Measurements from ENCODE around the gene SEMA3F.
"Not testable (repeated sequence)": the region's sequence is repeated elsewhere in the genome, so short reads cannot be mapped to it uniquely, and the experiment has no call there.

The SEMA3F gene

DNA sequence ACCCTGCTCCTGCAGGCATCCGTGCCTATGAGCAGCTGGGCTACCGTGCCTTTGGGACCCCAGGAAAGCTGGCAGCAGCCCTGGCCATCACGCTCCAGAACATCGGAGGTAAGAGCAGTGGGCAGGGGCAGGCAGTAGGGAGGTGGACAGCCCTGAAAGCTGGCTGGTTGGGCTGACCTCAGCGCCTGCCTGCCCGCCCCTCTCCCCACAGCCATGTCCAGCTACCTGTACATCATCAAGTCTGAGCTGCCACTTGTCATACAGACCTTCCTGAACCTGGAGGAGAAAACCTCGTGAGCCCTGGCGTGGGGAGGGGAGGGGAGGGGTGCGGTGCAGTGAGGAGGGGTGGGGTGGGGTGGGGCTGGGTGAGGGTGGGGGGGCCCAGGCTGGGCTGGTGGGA is 60.4 kb downstream of the SEMA3F start:
- no peak for DNase-seq

DNA sequence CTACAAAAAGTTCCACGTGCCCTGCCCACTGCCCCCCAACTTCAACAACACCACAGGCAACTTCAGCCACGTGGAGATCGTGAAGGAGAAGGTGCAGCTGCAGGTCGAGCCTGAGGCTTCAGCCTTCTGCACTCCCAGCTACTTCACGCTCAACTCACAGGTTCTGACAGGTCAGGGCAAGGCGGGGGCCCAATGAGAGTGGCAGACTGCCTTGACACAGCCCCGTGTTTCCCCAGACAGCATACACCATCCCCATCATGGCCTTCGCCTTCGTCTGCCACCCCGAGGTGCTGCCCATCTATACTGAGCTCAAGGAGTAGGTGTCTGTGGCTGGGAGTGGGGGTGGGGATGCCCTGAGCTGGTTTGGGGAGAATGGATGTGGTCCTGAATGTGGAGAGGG is 62.6 kb downstream of the SEMA3F start:
- DNase-seq = no peak

DNA sequence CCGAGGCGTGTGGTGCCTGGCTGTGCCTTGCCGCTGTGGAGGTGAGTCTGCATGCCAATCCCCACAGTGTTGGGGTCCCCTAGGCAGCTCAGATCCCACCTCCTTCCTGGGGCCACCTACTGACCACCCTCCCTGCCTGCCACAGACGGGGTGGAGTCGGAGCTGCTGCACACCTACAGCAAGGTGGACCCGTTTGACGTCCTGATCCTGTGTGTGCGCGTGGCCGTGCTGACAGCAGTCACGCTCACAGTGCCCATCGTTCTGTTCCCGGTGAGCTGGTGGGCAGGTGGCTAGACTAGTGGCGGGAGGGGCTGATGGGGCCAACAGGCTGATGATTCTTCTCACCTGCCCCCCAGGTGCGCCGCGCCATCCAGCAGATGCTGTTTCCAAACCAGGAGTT is 63.3 kb downstream of the SEMA3F start:
- DNase-seq = no peak

DNA sequence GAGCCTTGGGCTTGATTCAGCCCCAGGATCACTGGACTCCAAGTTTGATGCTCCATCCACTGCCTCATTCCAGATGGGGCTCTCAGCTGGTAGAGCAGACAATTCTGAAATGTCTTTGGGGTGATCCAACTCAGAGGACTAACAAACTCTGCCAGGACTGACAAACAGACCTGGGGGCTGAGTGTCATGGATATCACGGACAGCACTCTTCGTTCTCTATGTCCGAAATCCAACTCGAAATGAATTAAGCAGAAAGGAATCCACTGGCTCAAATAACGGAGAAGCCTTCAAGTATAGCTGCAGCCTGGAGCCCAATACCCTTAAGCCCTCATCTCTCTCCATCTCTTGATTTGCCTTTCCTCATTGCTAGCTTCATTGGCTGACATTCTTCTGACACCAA is 64.2 kb downstream of the SEMA3F start:
- no peak for DNase-seq

DNA sequence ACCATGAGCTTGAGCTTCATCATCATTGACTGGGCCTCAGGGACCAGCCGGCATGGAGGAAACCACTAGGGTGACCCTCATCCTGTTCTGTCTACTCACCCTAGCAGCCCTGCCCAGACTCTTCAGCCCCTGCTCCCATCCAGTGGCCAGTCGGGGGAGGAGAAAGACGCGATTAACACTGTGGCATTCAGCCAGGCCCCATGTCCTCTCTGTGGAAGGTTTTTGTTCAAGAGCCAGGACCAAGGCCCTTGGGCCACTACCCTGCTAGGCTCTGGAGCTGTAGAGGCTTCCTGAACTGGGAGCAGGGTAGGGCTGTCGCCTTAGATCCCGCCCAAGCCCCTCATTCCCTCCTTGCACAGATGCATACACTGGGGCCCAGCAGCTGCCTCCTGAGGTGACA is 65.0 kb downstream of the SEMA3F start:
- no peak for DNase-seq

DNA sequence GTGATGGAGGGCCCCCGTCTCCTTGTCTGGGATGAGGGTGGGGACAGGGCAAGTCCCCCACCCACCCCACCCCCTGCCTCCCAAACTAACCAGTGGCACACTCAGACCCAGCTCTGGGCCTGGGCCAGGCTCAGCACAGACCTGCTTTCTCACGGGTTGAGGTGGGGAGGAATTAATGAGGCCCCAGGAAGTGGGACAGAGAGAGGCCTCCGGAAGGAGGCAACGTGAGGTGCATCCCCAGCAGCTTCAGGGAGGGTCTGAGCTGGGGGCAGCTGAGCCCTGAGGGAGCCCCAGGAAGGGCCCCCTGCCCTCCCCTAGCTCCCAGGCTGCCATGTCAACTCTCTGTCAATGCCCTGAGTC is 65.9 kb downstream of the SEMA3F start:
- no peak for DNase-seq

DNA sequence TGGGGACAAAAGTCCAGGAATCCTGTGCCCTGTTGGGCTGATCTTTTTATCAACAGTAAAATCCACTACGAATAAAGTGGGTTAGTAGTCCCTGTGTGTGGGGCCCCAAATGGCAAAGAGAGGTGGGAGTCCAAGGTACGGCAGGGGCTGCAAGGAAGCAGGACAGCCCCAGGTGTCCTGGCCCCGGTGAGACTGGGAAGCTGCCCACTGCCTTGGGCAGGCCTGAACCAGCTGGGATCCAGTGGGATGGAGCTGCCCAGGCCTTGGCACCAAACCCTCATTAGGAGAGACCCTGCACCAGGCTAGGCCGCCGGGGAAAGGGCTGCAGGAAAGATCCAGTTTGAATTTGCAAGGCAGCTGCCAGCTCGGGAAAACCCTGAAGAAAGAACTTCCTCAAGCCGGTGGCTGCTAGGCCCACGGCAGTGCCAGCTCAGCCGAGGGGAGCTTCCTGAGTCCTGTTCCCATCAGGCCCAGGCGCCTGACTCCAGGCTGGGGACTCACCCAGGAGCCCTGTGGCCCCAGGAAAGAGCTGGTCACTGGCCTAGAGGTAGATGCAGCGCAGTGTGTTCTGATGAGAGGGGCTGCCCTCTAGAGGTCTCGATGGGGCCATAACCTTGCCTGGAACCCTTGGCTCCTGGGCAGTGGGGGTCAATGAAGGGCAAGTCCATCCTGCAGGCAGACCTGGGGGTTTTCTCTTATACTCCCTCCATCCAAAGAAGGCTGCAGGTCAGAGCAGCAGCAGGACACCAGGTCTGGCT is 66.5 kb downstream of the SEMA3F start:
- DNase-seq = peak; percentile 41

DNA sequence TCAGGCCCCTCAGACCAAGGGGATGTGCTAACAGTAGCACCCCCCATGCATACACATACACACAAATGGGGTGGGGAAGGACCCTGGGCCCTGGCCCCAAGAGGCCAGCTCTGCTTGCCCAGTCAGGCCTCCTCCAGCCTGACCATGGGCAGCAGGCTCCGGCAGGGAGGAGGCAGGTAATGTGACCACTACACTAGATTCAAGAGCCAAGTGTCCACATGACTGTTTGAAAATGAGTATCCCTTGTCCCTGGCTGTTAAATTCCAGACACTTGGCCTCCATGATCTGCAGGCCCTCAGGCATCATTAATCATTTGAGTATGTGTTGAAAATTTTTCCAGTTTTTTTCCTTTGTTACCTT is 67.0 kb downstream of the SEMA3F start:
- DNase-seq = no peak

DNA sequence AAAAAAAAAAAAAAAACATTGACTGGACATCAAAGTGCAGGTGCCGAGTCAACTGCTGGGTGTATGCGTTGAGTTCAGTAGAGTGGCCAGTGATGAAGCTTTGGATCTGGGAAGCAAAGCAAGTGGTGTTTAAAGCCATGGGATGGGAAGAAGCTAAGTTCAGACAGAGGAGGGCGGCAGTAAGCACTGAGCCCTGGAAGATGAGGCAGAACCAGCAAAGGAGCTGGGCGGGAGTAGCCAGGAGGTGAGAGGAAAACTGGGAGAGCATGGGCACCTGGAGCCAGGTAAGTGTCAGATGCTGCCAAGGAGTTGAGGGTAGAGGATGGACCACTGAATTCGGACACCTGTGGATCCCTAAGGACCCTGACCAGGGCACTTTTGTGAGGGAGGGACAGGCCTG is 69.5 kb downstream of the SEMA3F start:
- DNase-seq = no peak

DNA sequence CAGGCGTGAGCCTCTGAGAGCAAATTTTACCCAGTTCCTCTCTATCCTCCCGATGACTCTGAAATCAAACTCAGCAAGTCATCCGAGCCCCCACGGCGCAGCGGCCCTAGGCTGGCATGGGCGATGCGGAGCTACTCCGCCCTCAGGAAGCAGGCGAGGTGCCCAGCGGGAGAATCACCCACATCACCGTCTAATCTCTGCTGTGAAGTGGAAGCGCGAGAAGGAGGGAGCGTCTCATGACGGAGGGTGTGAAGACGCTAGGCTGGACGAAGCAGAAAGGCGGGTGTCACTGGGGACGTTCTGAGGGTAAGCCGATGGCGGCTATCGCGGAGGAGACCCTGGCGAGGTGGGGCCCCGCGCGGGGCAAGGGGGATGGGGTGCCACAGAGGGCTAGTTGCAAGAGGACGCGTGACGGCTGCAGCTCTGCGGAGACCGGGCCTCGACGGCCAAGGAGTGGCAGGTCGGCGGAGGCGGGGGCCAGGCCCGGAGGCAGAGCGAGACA is 71.8 kb downstream of the SEMA3F start:
- peak; percentile 67 for DNase-seq

DNA sequence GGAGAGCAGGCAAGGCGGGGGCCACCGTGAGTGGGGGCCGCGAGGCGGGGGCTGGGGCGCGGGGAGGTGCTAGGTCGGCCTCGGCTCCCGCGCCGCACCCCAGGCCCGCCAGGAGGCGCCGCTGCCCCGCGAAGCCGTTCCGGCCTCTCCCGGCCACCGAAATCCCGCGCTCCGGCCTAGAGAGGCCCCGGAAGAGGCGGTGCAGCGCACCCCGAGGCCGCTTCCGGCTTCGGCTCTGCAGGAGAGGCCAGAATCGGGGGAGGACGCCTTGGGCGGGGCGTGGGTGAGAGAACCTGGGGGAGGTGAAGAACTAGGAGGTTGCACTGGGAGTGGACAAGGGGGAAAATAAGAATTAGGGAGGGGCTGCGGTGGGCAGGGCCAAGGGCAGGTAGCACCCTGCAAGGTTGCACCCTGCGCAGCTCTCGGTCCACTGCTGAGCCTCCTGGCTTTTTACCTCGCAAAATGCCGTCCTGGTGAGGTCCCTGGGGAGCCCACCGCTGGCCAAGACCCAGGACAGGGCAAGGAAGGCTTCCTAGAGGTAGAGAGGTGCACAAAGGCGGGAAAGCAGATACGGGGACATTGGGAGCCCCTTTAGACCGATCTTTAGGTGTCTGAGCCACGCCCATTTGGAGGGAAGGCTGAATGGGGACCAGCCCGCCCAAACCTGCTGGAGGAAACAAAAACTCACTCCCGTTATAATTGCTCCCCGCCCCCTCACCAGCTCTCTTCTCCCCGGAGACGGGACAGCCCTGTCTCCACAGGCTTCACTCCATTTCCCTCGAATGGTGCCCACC is 72.5 kb downstream of the SEMA3F start:
- DNase-seq = peak; percentile 97

DNA sequence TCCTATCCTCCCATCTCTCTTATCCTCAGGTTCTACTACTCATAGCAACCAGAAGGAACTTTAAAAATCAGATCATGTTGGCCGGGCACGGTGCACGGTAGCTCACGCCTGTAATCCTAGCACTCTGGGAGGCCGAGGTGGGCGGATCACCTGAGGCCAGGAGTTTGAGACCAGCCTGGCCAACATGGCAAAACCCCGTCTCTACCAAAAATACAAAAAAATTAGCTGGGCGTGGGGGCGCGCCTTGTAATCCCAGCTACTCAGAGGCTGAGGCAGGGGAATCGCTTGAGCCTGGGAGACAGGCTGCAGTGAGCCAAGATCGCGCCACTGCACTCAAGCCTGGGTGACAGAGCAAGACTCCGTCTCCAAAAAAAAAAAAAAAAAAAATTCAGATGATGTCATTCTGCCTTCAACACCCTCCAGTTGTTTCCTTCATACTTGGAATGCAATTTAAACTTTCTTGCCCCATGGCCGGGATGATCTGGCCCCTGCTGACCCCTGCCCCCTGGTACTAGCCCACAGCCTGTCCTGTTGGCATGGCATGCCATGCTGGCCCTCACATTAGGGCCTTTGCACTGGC is 73.2 kb downstream of the SEMA3F start:
- DNase-seq = not testable (repeated sequence)

DNA sequence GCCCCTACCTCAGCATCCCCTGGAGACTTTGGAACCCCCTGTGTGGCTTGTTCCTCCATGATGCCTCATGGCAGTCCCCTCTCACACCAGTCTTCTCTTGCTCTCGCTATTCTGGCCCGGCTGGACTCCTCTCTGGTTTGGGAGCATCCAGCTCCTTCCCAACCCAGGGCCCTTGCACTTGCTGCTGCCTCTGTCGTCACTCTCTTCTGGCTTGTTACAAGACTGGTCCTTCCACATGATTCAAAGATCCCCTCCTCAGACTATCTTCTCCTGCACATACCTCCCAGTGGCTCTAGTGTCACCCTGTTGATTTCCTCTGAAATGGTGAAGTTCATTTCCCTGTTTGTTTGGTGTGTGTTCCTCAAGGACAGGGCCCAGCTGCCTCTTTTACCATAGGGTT is 74.4 kb downstream of the SEMA3F start:
- DNase-seq = no peak

DNA sequence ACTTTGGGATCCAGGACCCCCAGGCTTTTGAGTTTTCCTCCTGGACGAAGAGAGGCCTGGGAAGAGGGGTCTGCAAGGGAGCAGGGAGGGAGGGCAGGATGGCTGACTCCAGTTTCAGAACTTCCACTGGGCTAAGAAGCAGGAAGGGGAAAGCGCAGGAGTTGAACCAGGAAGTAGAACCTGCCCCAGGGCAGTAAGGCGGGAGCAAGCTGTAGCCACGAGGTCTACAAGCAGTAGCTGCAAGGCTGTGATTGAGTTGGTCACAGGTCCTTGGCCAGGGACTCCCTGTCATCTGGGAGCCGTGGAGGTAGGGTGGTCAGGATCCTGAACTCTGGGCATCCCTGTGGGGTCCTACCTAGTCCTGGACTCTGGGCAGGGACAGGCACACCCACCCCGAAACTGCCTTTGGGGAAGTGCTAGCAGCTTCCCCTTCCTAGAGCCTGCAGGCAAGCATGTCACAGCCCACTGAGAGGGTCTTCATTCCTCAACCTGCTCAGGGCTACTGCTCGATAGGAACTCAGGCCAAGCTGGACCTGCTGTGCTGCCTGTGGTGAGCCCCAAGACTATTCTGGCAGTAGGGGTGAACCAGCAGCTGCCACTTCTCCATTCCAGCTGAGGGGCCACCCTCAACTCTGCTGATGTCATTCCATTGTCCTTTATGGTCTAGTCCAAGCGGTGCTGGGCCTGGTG is 75.1 kb downstream of the SEMA3F start:
- no peak for DNase-seq

DNA sequence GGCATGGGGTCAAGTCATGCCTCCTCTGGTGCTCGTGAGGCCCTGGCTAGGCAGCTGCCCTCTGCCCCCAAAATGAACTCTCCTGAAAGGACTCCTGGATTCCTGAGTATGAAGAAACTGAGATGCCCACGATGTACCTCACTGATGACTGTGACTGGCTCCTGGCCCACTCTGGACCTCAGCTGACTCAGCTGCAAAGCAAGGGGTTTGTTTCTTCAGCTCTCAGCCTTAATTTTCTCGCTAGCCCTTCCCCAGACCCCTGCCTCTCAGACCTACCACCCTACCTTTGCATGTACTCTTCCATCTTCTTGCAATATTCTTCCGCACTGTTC is 75.6 kb downstream of the SEMA3F start:
- DNase-seq = no peak

DNA sequence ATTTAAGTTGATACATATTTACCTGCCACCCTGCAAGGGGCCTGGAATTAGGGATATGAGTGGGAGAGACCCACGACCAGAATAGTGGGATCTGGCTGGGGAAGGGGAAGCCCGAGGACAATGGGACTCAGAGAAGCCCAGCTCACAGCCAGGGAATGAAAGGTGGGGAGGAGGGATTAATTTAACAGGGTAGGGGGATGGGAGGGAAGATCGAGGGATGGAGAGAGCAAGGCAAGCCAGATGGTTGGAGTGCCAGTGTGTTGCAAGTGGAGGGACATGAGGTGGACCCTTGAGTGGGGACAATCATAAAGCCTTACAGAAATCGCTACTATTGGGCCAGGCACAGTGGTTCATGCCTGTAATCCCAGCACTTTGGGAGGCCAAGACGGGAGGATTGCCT is 76.5 kb downstream of the SEMA3F start:
- DNase-seq = no peak

DNA sequence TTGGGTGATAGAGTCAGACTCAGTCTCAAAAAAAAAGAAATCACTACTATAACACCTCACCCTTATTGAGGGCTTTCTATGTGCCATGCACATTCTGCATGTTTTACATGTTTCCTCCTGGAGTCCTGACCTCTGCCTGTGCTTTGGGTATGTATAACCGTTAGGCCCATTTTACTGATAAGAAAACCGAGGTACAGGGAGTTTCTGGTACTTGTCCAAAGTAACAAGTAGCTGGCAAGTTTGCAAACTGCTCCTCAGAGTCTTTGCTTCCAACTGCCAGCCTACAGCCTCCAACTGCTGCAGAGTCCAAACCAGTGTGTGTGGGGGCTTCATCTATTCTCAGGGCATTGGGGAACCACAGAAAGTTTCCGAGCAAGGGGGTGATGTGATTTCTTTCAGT is 77.2 kb downstream of the SEMA3F start:
- no peak for DNase-seq

DNA sequence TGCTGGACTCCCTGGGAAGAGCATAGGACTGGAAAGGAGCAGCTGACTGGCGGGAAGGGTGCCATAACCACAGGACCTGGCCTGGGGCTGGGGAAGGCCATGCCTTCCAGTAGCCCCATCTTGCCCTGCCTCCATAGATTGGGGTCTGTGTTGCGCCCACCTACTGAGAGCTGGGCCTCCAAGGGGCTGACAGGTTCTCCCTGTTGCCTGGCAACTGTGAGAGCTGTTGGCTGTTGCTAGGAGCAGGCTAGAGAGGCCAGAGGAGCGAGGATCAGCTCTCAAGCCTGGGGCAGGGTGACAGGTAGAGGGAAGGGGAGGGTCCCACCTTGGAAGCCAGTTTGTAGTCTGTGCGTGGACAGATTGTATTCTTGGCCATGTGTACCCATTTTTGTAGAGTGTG is 78.1 kb downstream of the SEMA3F start:
- no peak for DNase-seq

DNA sequence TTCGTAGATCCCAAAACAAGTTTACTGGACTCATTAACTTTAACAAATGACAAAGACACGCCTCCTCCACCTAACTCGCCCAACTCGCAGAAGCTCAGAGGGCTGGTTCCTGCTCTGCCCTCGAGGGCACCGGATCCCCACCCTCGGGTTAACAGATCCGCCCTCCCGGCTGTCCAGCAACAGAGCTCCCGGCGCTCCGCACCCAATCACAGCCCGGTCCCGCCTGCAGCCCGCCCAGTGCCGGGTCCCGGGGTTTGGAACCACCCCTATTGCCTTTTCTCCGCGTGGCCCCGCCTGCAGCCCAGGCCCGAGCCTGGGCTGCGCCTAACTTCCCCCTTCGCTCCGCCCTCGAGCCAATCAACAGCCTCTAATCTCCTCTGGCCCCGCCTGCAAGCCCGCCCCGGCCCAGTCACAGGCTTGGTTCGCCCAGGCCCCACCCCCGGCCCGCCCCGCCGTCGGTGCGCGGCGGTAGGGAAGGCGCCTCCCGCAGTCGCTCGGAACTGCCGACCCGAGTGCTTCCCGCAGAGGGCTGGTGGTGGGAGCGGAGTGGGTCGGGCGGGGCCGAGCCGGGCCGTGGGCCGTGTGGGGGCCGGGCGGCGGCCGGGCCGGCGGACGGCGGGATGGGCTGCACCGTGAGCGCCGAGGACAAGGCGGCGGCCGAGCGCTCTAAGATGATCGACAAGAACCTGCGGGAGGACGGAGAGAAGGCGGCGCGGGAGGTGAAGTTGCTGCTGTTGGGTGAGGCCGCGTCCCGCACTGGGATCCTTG is 80.8 kb downstream of the SEMA3F start, which contains the start of gene GNAI2:
Gene GNAI2, plus strand, starts transcription at position 489 of the 768 bp plus-strand sequence. Its CDS starts 132 bp downstream, at position 621.
- peak; percentile 99 for DNase-seq

DNA sequence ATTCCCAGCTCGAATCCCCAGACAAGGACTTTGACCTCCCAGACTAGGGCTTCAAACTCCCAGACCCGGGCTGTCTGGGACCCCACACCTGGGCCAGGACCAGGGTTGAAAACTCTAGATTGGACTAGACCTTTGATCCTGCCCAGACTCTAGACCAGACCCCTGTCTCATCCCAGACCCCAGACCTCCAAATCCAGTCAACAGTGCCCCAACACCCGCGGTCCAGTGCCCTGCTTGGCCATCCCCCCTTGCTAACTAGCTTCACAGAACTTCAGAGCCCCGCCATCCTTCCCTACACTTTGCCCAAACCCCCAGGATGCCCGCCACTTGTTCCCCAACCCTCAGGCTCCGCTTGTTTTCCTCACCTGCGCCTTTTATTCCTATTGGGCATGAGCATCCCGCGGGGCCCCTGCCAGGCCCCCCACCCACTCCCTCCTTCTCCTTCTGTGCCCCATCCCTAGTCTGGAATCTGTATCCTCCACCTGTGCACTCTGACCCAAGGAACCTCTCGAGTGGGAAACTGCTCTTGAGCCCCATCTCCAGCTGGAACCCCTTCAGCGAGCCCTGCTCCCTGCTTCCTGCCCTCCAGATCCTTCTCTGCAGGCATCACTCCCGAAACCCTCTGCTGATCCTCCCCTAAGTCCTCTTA is 81.5 kb downstream of the SEMA3F start:
- DNase-seq = no peak

DNA sequence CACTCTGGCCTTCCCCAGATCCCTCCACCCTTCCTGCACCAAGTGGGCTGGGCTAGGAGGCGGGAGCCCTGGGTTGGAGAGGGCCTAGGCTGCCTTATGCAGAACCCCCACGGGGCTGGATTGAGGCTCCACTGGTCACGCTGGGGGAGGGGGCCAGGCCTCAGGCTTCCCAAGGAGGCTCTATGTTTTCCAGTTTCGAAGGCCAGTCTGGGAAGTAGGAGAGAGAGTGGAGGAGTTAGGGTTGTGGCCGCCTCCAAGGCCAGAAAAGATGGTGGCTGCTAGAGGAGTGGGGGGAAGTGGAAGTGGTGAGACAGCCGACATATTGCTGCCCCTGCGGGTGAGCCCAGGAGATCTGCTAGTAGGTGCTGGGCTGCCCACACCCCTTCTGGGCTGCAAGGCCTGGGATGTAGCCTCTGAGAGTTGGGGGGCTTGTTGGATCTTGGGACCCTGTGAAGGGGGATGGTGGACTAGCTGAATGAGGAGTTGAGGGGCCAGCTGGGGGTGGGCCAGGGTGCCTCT is 82.1 kb downstream of the SEMA3F start:
- DNase-seq = peak; percentile 61

Measured in hematopoietic multipotent progenitor cell treated with erythropoietin and hydrocortisone succinate and interleukin-3 and kit ligand, for 4 days (in vitro differentiated cells).